SK-N-SH (cell line): ENCODE results near the gene CTBP1. TPM values are rescaled to one million over a fixed set of nuclear protein-coding genes. Genes with fewer than 3 reads are reported as not detected.
A peak's percentile ranks its signal among the peaks of the same experiment; 100 is the strongest.

Experiments used
- CTCF ChIA-PET: fragments of 300-600, 350-600 bp; formaldehyde crosslinking; extraction: SDS; loops from one replicate; lab custom pipeline; 2021; lab: Yijun Ruan, JAX
- POLR2A ChIA-PET: fragments of 350-600 bp; sonication (Branson Sonifier 250); formaldehyde crosslinking; extraction: SDS; loops from one replicate; lab custom pipeline; 2020; ENCODE audit warnings: antibody characterized with exemption, inconsistent platforms; lab: Yijun Ruan, JAX
- DNase-seq: peaks from one replicate; pipeline ENCODE4 v3.0.0; 2012
- H2AFZ ChIP-seq: fragments of 200-600 bp; sonication (generic); 2 replicates; pipeline ENCODE4 v1.8.1; 2016; ENCODE audit warnings: antibody characterized with exemption, mild to moderate bottlenecking, low read depth
- H3F3A ChIP-seq: fragments of 200-600 bp; sonication (generic); replicated peaks from 2 replicates; pipeline ENCODE3; 2016; ENCODE audit warnings: antibody characterized with exemption, mild to moderate bottlenecking; ENCODE audit not compliant: insufficient read depth
- H3K27ac ChIP-seq, 2 experiments: fragments of 200-500 bp in 1 of 2; fragments of 200-600 bp in 1 of 2; sonication (Bioruptor generic) in 1 of 2; sonication (generic), shearing (Covaris generic) in 1 of 2; 2 replicates each; pipeline versions ENCODE4 v1.5.1 to v1.6.1; 2014 to 2016; ENCODE audit warnings: low read depth in 2 of 2, inconsistent platforms in 1 of 2, low read length in 1 of 2, mild to moderate bottlenecking in 1 of 2, mixed read lengths in 1 of 2
- H3K27me3 ChIP-seq: fragments of 200-600 bp; sonication (generic), shearing (Covaris generic); 2 replicates; pipeline ENCODE4 v1.6.1; 2016; ENCODE audit warnings: mixed run types; ENCODE audit not compliant: insufficient read depth
- H3K36me3 ChIP-seq, 2 experiments: fragments of 200-500 bp in 1 of 2; fragments of 200-600 bp in 1 of 2; sonication (Bioruptor generic) in 1 of 2; sonication (generic) in 1 of 2; replicated peaks in 1 of 2; 2 replicates each; pipeline versions ENCODE3 to v1.5.1; 2014 to 2016; ENCODE audit warnings: low read length in 1 of 2, mild to moderate bottlenecking in 1 of 2; ENCODE audit not compliant: insufficient read depth in 2 of 2, control insufficient read depth in 1 of 2
- H3K4me1 ChIP-seq, 2 experiments: fragments of 200-500 bp in 1 of 2; fragments of 200-600 bp in 1 of 2; sonication (Bioruptor generic) in 1 of 2; sonication (generic), shearing (Covaris generic) in 1 of 2; 2 replicates each; pipeline versions ENCODE4 v1.5.1 to v1.6.1; 2014 to 2016; ENCODE audit warnings: low read depth in 1 of 2, low read length in 1 of 2, mixed run types in 1 of 2; ENCODE audit not compliant: insufficient read depth in 2 of 2, control insufficient read depth in 1 of 2
- H3K4me2 ChIP-seq: fragments of 200-600 bp; sonication (generic), shearing (Covaris generic); 2 replicates; pipeline ENCODE4 v1.6.1; 2017; ENCODE audit warnings: mixed run types
- H3K4me3 ChIP-seq, 2 experiments: fragments of 200-500 bp in 1 of 2; fragments of 200-600 bp in 1 of 2; sonication (Bioruptor generic) in 1 of 2; sonication (generic), shearing (Covaris generic) in 1 of 2; 2 replicates each; pipeline versions ENCODE4 v1.5.1 to v1.8.1; 2014 to 2016; ENCODE audit warnings: low read depth in 2 of 2, inconsistent platforms in 1 of 2, low read length in 1 of 2, mild to moderate bottlenecking in 1 of 2, mixed read lengths in 1 of 2, moderate library complexity in 1 of 2
- H3K79me2 ChIP-seq: fragments of 200-600 bp; sonication (generic); 2 replicates; pipeline ENCODE4 v1.8.1; 2017; ENCODE audit warnings: mild to moderate bottlenecking; ENCODE audit not compliant: insufficient read depth
- H3K9ac ChIP-seq: fragments of 200-600 bp; sonication (generic); 2 replicates; pipeline ENCODE4 v1.6.1; 2017; ENCODE audit warnings: mixed run types
- H3K9me2 ChIP-seq: fragments of 200-600 bp; sonication (generic); 2 replicates; pipeline ENCODE4 v1.6.1; 2017; ENCODE audit warnings: mixed run types
- H3K9me3 ChIP-seq: fragments of 200-600 bp; sonication (generic); 2 replicates; pipeline ENCODE4 v1.6.1; 2017; ENCODE audit warnings: mixed run types, mild to moderate bottlenecking, moderate library complexity
- H4K20me1 ChIP-seq: fragments of 200-600 bp; sonication (generic); 2 replicates; pipeline ENCODE4 v1.6.1; 2017; ENCODE audit warnings: mild to moderate bottlenecking, mixed run types; ENCODE audit not compliant: insufficient read depth
- ELF1 ChIP-seq: IDR thresholded peaks from 2 replicates; pipeline ENCODE4 v1.4.0; 2012
- EP300 ChIP-seq, 2 experiments: IDR thresholded peaks; 2 replicates each; pipeline versions ENCODE4 v1.4.0 to v1.6.1; 2012; ENCODE audit warnings: borderline replicate concordance in 1 of 2, low read depth in 1 of 2, low read length in 1 of 2
- FOXJ3 ChIP-seq: sonication (generic); formaldehyde crosslinking; IDR thresholded peaks from 2 replicates; pipeline ENCODE4 v1.5.1; 2020; ENCODE audit warnings: mild to moderate bottlenecking, missing genetic modification reagents
- FOXM1 ChIP-seq: IDR thresholded peaks from 2 replicates; pipeline ENCODE4 v1.4.0; 2012; ENCODE audit warnings: low read depth, mild to moderate bottlenecking
- GABPA ChIP-seq: IDR thresholded peaks from 2 replicates; pipeline ENCODE4 v1.4.0; 2012; ENCODE audit warnings: low read depth, mild to moderate bottlenecking
- JUND ChIP-seq: IDR thresholded peaks from 2 replicates; pipeline ENCODE4 v1.4.0; 2012
- MEF2A ChIP-seq: IDR thresholded peaks from 2 replicates; pipeline ENCODE4 v1.4.0; 2012; ENCODE audit warnings: low read depth, borderline replicate concordance
- MXI1 ChIP-seq: IDR thresholded peaks from 2 replicates; pipeline ENCODE4 v1.6.1; 2012; ENCODE audit warnings: mild to moderate bottlenecking, low read depth, low read length, improper control_type of control experiment
- NFIC ChIP-seq: IDR thresholded peaks from 2 replicates; pipeline ENCODE4 v1.4.0; 2012; ENCODE audit warnings: borderline replicate concordance
- POLR2AphosphoS5 ChIP-seq: IDR thresholded peaks from 2 replicates; pipeline ENCODE4 v1.6.1; 2012; ENCODE audit warnings: low read depth, low read length
- RAD21 ChIP-seq: IDR thresholded peaks from 2 replicates; pipeline ENCODE4 v1.6.1; 2012; ENCODE audit warnings: mild to moderate bottlenecking, low read length
- RCOR1 ChIP-seq: fragments of 150-350 bp; IDR thresholded peaks from 2 replicates; pipeline ENCODE4 v1.6.1; 2017; ENCODE audit warnings: antibody characterized with exemption, low read length
- RFX5 ChIP-seq: IDR thresholded peaks from 2 replicates; pipeline ENCODE4 v1.6.1; 2012; ENCODE audit warnings: mild to moderate bottlenecking, improper control_type of control experiment, low read length
- RXRA ChIP-seq: IDR thresholded peaks from 2 replicates; pipeline ENCODE4 v1.4.0; 2012; ENCODE audit warnings: low read depth, mild to moderate bottlenecking, borderline replicate concordance
- SIN3A ChIP-seq: IDR thresholded peaks from 2 replicates; pipeline ENCODE4 v1.6.1; 2012; ENCODE audit warnings: low read depth, mild to moderate bottlenecking, low read length, moderate library complexity, borderline replicate concordance
- TCF12 ChIP-seq: IDR thresholded peaks from 2 replicates; pipeline ENCODE4 v1.4.0; 2012
- YY1 ChIP-seq: IDR thresholded peaks from 2 replicates; pipeline ENCODE4 v1.4.0; 2012; ENCODE audit warnings: low read depth, mild to moderate bottlenecking
- WGBS: methylation state at CpG from one replicate; pipeline ENCODE4 v1.1.6; 2017; ENCODE audit warnings: low lambda C conversion rate; 5-methylcytosine and 5-hydroxymethylcytosine counted together
- polyA plus RNA-seq, 3 experiments: library from polyadenylated mRNA; depleted of rRNA; stranded (reverse); fragments of >200 nt; gene quantifications; 2 replicates each; pipeline ENCODE4 v1.2.3, GENCODE V29; 2012
- TF ChIP-seq, protein P1 (sequence below): fragments of 150-350 bp; IDR thresholded peaks from 2 replicates; pipeline ENCODE4 v1.6.1; 2017; ENCODE audit warnings: antibody characterized with exemption, low read length, low read depth, borderline replicate concordance
- TF ChIP-seq, protein P2 (sequence below): IDR thresholded peaks from 2 replicates; pipeline ENCODE4 v1.6.1; 2012; ENCODE audit warnings: mild to moderate bottlenecking, low read depth, low read length, moderate library complexity
- TF ChIP-seq, protein P3 (sequence below): fragments of 150-350 bp; IDR thresholded peaks from 2 replicates; pipeline ENCODE4 v1.6.1; 2016; ENCODE audit warnings: mild to moderate bottlenecking, low read depth, low read length

The CTBP1 gene
- polyA plus RNA-seq, 1 of the 3 experiments (the other 2 are of a cell fraction) = 183 TPM

DNA sequence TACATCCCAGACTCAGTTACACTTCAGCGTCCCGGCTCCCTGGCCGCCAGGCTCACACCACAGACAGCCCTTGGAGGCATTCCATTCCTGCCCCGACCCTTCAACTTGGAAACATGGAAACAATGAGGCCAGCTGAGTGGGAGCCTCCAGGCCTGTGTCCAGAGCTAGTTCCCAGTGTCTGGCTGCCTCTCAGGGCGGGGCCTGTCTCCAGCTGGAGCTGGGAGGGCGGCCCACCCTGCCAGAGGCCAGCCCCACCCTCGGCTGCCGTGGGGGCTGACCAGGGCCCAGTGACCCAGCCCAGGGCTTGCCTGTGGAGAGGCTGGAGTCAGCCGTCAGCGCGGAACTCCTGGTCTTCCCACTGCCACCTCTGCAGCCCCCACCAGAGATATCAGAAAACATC lies 39.1 kb downstream of the CTBP1 start:
- H3K9ac ChIP-seq = no peak overlapping the region
- no peak overlapping the region for H2AFZ ChIP-seq
- no peaks in the 10 kb centered on the region for H3F3A ChIP-seq
- DNase-seq = peak; percentile 77
- H3K9me2 ChIP-seq = no peaks in the 10 kb centered on the region
- H3K36me3 ChIP-seq = peaks cover 0 to 36% of the 10 kb centered on the region in 2 experiments
- ChIA-PET POLR2A (interaction anchor here (1.4 kb wide), 1 partner anchor 10 kb away, joined by 5 read pairs; no protein-coding TSS in a partner anchor), CTCF (no interaction called here)
- H4K20me1 ChIP-seq = no peaks in the 10 kb centered on the region
- H3K4me2 ChIP-seq = no peak overlapping the region
- H3K4me1 ChIP-seq = peaks cover 0 to 47% of the 10 kb centered on the region in 2 experiments; a peak in 1 of 4 replicates
- WGBS = 87% methylated on average over 4 of the region's 11 CpGs
- H3K9me3 ChIP-seq = no peaks in the 10 kb centered on the region
- TF ChIP-seq NFIC (no peak), YY1 (no peak), MXI1 (no peak), EP300 (IDR thresholded peaks at IDR 0.05; ENCODE audit: borderline replicate concordance in 1 of 2, low read depth in 1 of 2, low read length in 1 of 2) (no peak), FOXM1 (no peak), RXRA (no peak), POLR2AphosphoS5 (no peak), RAD21 (no peak), TCF12 (no peak), MEF2A (no peak), RFX5 (no peak), ELF1 (no peak), RCOR1 (no peak), JUND (no peak), GABPA (no peak), SIN3A (no peak), FOXJ3 (CRISPR knock-in tag) (no peak)
- TF ChIP-seq, protein P1, sequence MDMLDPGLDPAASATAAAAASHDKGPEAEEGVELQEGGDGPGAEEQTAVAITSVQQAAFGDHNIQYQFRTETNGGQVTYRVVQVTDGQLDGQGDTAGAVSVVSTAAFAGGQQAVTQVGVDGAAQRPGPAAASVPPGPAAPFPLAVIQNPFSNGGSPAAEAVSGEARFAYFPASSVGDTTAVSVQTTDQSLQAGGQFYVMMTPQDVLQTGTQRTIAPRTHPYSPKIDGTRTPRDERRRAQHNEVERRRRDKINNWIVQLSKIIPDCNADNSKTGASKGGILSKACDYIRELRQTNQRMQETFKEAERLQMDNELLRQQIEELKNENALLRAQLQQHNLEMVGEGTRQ = no peak
- TF ChIP-seq, protein P2, sequence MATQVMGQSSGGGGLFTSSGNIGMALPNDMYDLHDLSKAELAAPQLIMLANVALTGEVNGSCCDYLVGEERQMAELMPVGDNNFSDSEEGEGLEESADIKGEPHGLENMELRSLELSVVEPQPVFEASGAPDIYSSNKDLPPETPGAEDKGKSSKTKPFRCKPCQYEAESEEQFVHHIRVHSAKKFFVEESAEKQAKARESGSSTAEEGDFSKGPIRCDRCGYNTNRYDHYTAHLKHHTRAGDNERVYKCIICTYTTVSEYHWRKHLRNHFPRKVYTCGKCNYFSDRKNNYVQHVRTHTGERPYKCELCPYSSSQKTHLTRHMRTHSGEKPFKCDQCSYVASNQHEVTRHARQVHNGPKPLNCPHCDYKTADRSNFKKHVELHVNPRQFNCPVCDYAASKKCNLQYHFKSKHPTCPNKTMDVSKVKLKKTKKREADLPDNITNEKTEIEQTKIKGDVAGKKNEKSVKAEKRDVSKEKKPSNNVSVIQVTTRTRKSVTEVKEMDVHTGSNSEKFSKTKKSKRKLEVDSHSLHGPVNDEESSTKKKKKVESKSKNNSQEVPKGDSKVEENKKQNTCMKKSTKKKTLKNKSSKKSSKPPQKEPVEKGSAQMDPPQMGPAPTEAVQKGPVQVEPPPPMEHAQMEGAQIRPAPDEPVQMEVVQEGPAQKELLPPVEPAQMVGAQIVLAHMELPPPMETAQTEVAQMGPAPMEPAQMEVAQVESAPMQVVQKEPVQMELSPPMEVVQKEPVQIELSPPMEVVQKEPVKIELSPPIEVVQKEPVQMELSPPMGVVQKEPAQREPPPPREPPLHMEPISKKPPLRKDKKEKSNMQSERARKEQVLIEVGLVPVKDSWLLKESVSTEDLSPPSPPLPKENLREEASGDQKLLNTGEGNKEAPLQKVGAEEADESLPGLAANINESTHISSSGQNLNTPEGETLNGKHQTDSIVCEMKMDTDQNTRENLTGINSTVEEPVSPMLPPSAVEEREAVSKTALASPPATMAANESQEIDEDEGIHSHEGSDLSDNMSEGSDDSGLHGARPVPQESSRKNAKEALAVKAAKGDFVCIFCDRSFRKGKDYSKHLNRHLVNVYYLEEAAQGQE = no peak
- TF ChIP-seq, protein P3, sequence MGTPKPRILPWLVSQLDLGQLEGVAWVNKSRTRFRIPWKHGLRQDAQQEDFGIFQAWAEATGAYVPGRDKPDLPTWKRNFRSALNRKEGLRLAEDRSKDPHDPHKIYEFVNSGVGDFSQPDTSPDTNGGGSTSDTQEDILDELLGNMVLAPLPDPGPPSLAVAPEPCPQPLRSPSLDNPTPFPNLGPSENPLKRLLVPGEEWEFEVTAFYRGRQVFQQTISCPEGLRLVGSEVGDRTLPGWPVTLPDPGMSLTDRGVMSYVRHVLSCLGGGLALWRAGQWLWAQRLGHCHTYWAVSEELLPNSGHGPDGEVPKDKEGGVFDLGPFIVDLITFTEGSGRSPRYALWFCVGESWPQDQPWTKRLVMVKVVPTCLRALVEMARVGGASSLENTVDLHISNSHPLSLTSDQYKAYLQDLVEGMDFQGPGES = no peak
- no peak overlapping the region for H3K4me3 ChIP-seq
- peak overlapping the region in 1 of 2 experiments; percentile 55; a peak in 1 of 4 replicates for H3K27ac ChIP-seq
- no peaks in the 10 kb centered on the region for H3K27me3 ChIP-seq
- no peaks in the 10 kb centered on the region for H3K79me2 ChIP-seq
